ENCODE measurements around the gene UCK2. TPM values are rescaled to one million over a fixed set of nuclear protein-coding genes. Genes with fewer than 3 reads are reported as not detected.

The UCK2 gene
- polyA plus RNA-seq, 2 of the 4 experiments (the other 2 are of a cell fraction): 72.4 to 98.9 TPM

- no peak overlapping the region for H3K4me2 ChIP-seq
- ATAC-seq: no peak; a peak in 1 of 6 replicates
- 88% methylated on average over 7 of the region's 7 CpGs for WGBS (ENCODE audit: missing lambda C conversion rate)
Observed at GRCh38 chr1:165891111-165891860, 63.9 kb downstream of the UCK2 start.

GRCh38 chr1:165892935-165893334, 65.5 kb downstream of the UCK2 start:
- Histone ChIP-seq H3K9me3 (no peaks in the 10 kb centered on the region), H3K4me3 (no peak overlapping the region), H3K4me2 (no peak overlapping the region), H3K27ac (no peak overlapping the region), H3K4me1 (peaks cover 9% of the 10 kb centered on the region; the same call in 1 of the 3 replicates)
- no peak for ATAC-seq
- WGBS (ENCODE audit: missing lambda C conversion rate): 76% methylated on average over 4 of the region's 4 CpGs
- POLR2A ChIA-PET: no interaction called here
- CTCF ChIA-PET: interaction anchor here (2.3 kb wide), 1 partner anchor 64 kb away, joined by 5 read pairs; no protein-coding TSS in a partner anchor
- DNase-seq (ENCODE audit: low read depth in 1 of 2, low spot score in 1 of 2): no peak
- TF ChIP-seq ZNF302 (CRISPR knock-in tag; IDR thresholded peaks at IDR 0.05) (no peak), CBX2 (IDR thresholded peaks at IDR 0.05; ENCODE audit: borderline replicate concordance, low read depth) (no peak), HDAC2 (IDR thresholded peaks at IDR 0.05) (no peak), REST (IDR thresholded peaks at IDR 0.05) (no peak), HOXA7 (CRISPR knock-in tag; IDR thresholded peaks at IDR 0.05) (no peak), MAX (IDR thresholded peaks at IDR 0.05) (no peak), TFCP2L1 (CRISPR knock-in tag; IDR thresholded peaks at IDR 0.05) (no peak), SMC3 (IDR thresholded peaks at IDR 0.05) (no peak), TP53 (CRISPR knock-in tag; IDR thresholded peaks at IDR 0.05) (no peak), MAFK (IDR thresholded peaks at IDR 0.05; ENCODE audit: partially characterized antibody) (no peak), RCOR1 (IDR thresholded peaks at IDR 0.05; ENCODE audit: low read depth, low read length) (no peak), HOXB5 (CRISPR knock-in tag; IDR thresholded peaks at IDR 0.05) (no peak), JUN (IDR thresholded peaks at IDR 0.05) (no peak), CHD4 (IDR thresholded peaks at IDR 0.05; ENCODE audit: borderline replicate concordance) (no peak), ESRRA (IDR thresholded peaks at IDR 0.05; ENCODE audit: borderline replicate concordance, low read length) (no peak), EHF (CRISPR knock-in tag; IDR thresholded peaks at IDR 0.05) (no peak), HEYL (CRISPR knock-in tag; IDR thresholded peaks at IDR 0.05) (no peak), KDM5A (IDR thresholded peaks at IDR 0.05) (no peak), PBX3 (IDR thresholded peaks at IDR 0.05) (no peak)
- no peak for FAIRE-seq

More at GRCh38 chr1:165891111-165891860, 63.9 kb downstream of the UCK2 start:
- TF ChIP-seq HDAC2 (IDR thresholded peaks at IDR 0.05) (no peak), BCL3 (IDR thresholded peaks at IDR 0.05) (no peak), HES2 (IDR thresholded peaks at IDR 0.05) (no peak), ZFP36 (IDR thresholded peaks at IDR 0.05; ENCODE audit: borderline replicate concordance, partially characterized antibody) (no peak), POLR2A (IDR thresholded peaks at IDR 0.05; ENCODE audit: low read length) (no peak), TFCP2L1 (CRISPR knock-in tag; IDR thresholded peaks at IDR 0.05) (no peak), SMC3 (IDR thresholded peaks at IDR 0.05) (no peak), MAX (IDR thresholded peaks at IDR 0.05) (no peak)
- H3K9me3 ChIP-seq: no peaks in the 10 kb centered on the region
- CTCF ChIA-PET: interaction anchor here (0.6 to 1.4 kb wide), 3 partner anchors 9 to 122 kb away, joined by 3 read pairs; partner anchors contain the start of gene TMCO1
- H3K4me1 ChIP-seq: peaks cover 9% of the 10 kb centered on the region
- H3K27ac ChIP-seq: no peak overlapping the region
- FAIRE-seq: no peak
- H3K4me3 ChIP-seq: no peak overlapping the region
- POLR2A ChIA-PET: no interaction called here
- DNase-seq (ENCODE audit: low read depth in 1 of 2, low spot score in 1 of 2): no peak

Data from A549 (cell line).